A673 (cell line): ENCODE results near the gene PAPPA. TPM values are rescaled to one million over a fixed set of nuclear protein-coding genes. Genes with fewer than 3 reads are reported as not detected.

Experiments used
- BruUV-seq: library from RNA; stranded (reverse); fragments of 400-500 nt; replicated peaks from 2 replicates; lab custom pipeline; 2021; lab: Mats Ljungman, UMichigan
- CTCF ChIA-PET: fragments of 300-600 bp; sonication (Branson Sonifier 250); formaldehyde crosslinking; loops from one replicate; lab custom pipeline; 2022; ENCODE audit warnings: antibody characterized with exemption; lab: Charles Lee
- POLR2A ChIA-PET: fragments of 300-600 bp; sonication (Branson Sonifier 250); formaldehyde crosslinking; loops from one replicate; lab custom pipeline; 2022; ENCODE audit warnings: antibody characterized with exemption; ENCODE audit not compliant: low non-redundant PET; lab: Charles Lee
- DNase-seq: peaks from one replicate; pipeline ENCODE4 v3.0.0-alpha.2; 2015; ENCODE audit warnings: low spot score
- H3K27ac ChIP-seq: fragments of 200-600 bp; sonication (generic); 2 replicates; pipeline ENCODE4 v1.5.1; 2016; ENCODE audit warnings: mixed run types, low read depth, mild to moderate bottlenecking, mixed read lengths, antibody characterized with exemption, low read length; ENCODE audit not compliant: poor library complexity, severe bottlenecking
- H3K27me3 ChIP-seq: fragments of 200-600 bp; sonication (generic); replicated peaks from 2 replicates; pipeline ENCODE4 v1.6.1; 2017; ENCODE audit warnings: mixed run types, low read depth, mild to moderate bottlenecking, mixed read lengths, antibody characterized with exemption, low read length; ENCODE audit not compliant: insufficient read depth, poor library complexity
- H3K36me3 ChIP-seq: fragments of 200-600 bp; sonication (generic); 2 replicates; pipeline ENCODE4 v1.6.1; 2016; ENCODE audit warnings: mixed run types, mild to moderate bottlenecking, mixed read lengths, antibody characterized with exemption, low read length; ENCODE audit not compliant: insufficient read depth, poor library complexity, severe bottlenecking
- H3K4me1 ChIP-seq: fragments of 200-600 bp; sonication (generic); 2 replicates; pipeline ENCODE4 v1.6.1; 2017; ENCODE audit warnings: mixed run types, mild to moderate bottlenecking, mixed read lengths, antibody characterized with exemption, low read length; ENCODE audit not compliant: insufficient read depth, poor library complexity, severe bottlenecking
- H3K4me3 ChIP-seq: fragments of 200-600 bp; sonication (generic); 2 replicates; pipeline ENCODE4 v1.5.1; 2016; ENCODE audit warnings: low read depth, mixed run types, mild to moderate bottlenecking, mixed read lengths, low read length; ENCODE audit not compliant: poor library complexity, severe bottlenecking
- H3K9me3 ChIP-seq: fragments of 200-600 bp; sonication (generic); 2 replicates; pipeline ENCODE4 v1.6.1; 2016; ENCODE audit warnings: mixed run types, low read depth, mild to moderate bottlenecking, mixed read lengths, antibody characterized with exemption, low read length; ENCODE audit not compliant: poor library complexity, severe bottlenecking
- CTCF ChIP-seq: fragments of 300-800, 200-600 bp; sonication (generic); conservative IDR thresholded peaks from 2 replicates; pipeline ENCODE4 v1.5.1; 2017; ENCODE audit warnings: low read depth, mild to moderate bottlenecking, antibody characterized with exemption, low read length, moderate library complexity, mixed read lengths
- EZH2 ChIP-seq: fragments of 200-600 bp; sonication (generic); IDR thresholded peaks from 2 replicates; pipeline ENCODE4 v1.6.1; 2017; ENCODE audit warnings: borderline replicate concordance, low read depth, mild to moderate bottlenecking, mixed read lengths, antibody characterized with exemption, low read length; ENCODE audit not compliant: poor library complexity, severe bottlenecking
- intact Hi-C: fragments of 100-400 bp; cut with micrococcal nuclease; formaldehyde crosslinking; loops from one replicate; pipeline ENCODE4 v1.10.0; 2022; ENCODE audit not compliant: unreplicated experiment
- total RNA-seq: library from RNA; stranded (reverse); gene quantifications from 2 replicates; pipeline ENCODE4 v1.2.3, GENCODE V29; 2021

PAPPA gene
- total RNA-seq, 1 experiment from 2014 or later = 47.4 TPM

DNA sequence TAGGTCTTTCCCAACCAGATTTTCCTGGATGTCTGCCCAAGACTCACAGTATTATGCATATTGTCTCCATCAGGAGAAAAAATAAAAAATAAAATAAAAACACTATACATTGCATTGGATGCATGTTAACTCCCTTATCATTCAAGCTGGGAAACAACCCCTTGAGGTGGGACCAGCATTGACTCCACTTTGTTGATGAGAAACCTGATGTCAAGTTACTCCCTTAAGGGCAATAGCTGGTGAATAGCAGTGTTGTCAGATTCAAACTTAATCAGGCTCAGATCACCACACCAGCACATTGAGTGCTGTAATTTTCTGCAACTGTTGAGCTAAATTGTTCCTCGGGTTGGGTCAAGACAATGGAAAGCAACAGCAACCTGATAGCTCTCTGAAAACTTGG lies 269.6 kb downstream of the PAPPA start:
- TF ChIP-seq EZH2 (no peak), CTCF (no peak)
- Histone ChIP-seq H3K4me3 (no peak overlapping the region), H3K27ac (no peak overlapping the region), H3K4me1 (no peaks in the 10 kb centered on the region), H3K36me3 (no peaks in the 10 kb centered on the region), H3K9me3 (no peaks in the 10 kb centered on the region), H3K27me3 (no peaks in the 10 kb centered on the region)
- intact Hi-C loops = no loop called here
- POLR2A ChIA-PET = no interaction called here
- BruUV-seq = no TSS peak
- no peak for DNase-seq
- CTCF ChIA-PET = no interaction called here

GRCh38 chr9:116425244-116425643 lies 271.7 kb downstream of the PAPPA start:
- no peak for TF ChIP-seq EZH2
- no peak for TF ChIP-seq CTCF
- no peak overlapping the region for H3K4me3 ChIP-seq
- no peaks in the 10 kb centered on the region for H3K9me3 ChIP-seq
- H3K4me1 ChIP-seq = no peaks in the 10 kb centered on the region
- no peaks in the 10 kb centered on the region for H3K36me3 ChIP-seq
- no peaks in the 10 kb centered on the region for H3K27me3 ChIP-seq
- ChIA-PET POLR2A (no interaction called here), CTCF (no interaction called here)
- BruUV-seq = no TSS peak
- intact Hi-C loops = no loop called here
- H3K27ac ChIP-seq = no peak overlapping the region
- DNase-seq = no peak

DNA sequence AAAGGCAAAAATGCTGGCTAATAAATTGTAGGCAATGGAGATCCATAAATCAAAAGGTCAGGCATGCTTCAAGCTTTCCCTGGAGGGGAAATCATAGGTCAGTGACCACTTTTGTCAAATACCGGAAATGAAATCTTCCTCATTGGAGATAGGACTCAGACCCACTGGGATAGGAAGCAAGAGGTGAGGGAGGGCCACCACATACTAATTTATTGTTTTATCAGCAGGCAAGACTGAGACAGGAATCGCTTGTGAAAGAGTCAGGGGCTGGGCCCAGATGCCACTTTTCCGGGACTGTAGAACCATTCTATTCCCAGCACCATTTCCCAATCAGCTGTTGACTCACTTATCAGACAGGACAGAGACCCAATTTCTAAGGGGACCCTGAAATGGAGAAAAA lies 277.3 kb downstream of the PAPPA start:
- no peaks in the 10 kb centered on the region for H3K9me3 ChIP-seq
- H3K36me3 ChIP-seq = no peaks in the 10 kb centered on the region
- BruUV-seq = no TSS peak
- H3K27me3 ChIP-seq = no peaks in the 10 kb centered on the region
- intact Hi-C loops = no loop called here
- H3K4me1 ChIP-seq = no peaks in the 10 kb centered on the region
- POLR2A ChIA-PET = no interaction called here
- CTCF ChIA-PET = no interaction called here
- no peak overlapping the region for H3K4me3 ChIP-seq
- TF ChIP-seq CTCF (no peak), EZH2 (no peak)
- DNase-seq = no peak
- no peak overlapping the region for H3K27ac ChIP-seq
